Breast epithelium (tissue), 4 donors: ENCODE data around the gene DNPEP. TPM values are rescaled to one million over a fixed set of nuclear protein-coding genes. Genes with fewer than 3 reads are reported as not detected.

ENCODE experiments used
- DNase-seq, 2 donors: peaks; one replicate each; pipeline ENCODE4 v3.0.0-alpha.2; 2019; ENCODE audit warnings: low spot score in 2 of 2
- H3K27ac ChIP-seq, 2 donors: fragments of 200-600 bp; sonication (generic) in 1 of 2; one replicate each; pipeline ENCODE4 v1.5.1; 2016 to 2019; ENCODE audit warnings: mild to moderate bottlenecking in 1 of 2
- H3K27me3 ChIP-seq, 2 donors: fragments of 200-600 bp; sonication (generic) in 1 of 2; one replicate each; pipeline versions ENCODE4 v1.5.1 to v1.6.0; 2017 to 2019; ENCODE audit warnings: control low read depth in 1 of 2, mild to moderate bottlenecking in 1 of 2
- H3K36me3 ChIP-seq: fragments of 200-600 bp; one replicate; pipeline ENCODE4 v1.5.1; 2019
- H3K4me1 ChIP-seq, 2 donors: fragments of 200-600 bp; sonication (generic); one replicate each; pipeline ENCODE4 v1.5.1; 2016 to 2019; ENCODE audit warnings: control low read depth in 1 of 2
- H3K4me3 ChIP-seq, 3 donors: fragments of 200-600 bp; sonication (generic); 1 replicate in 2 of 3; 2 replicates in 1 of 3; pipeline ENCODE4 v1.5.1; 2016 to 2019; ENCODE audit warnings: mild to moderate bottlenecking in 3 of 3, moderate library complexity in 2 of 3
- H3K9me3 ChIP-seq, 2 donors: fragments of 200-600 bp; sonication (generic) in 1 of 2; one replicate each; pipeline ENCODE4 v1.5.1; 2016 to 2019; ENCODE audit warnings: control low read depth in 1 of 2
- CTCF ChIP-seq, 3 donors: fragments of 450-650 bp; IDR thresholded peaks; one replicate each; pipeline ENCODE4 v1.5.1; 2016 to 2017; ENCODE audit warnings: antibody characterized with exemption in 3 of 3, mild to moderate bottlenecking in 3 of 3, moderate library complexity in 3 of 3
- POLR2A ChIP-seq: fragments of 450-650 bp; IDR thresholded peaks from one replicate; pipeline ENCODE4 v1.6.1; 2016; ENCODE audit warnings: antibody characterized with exemption, mild to moderate bottlenecking, moderate library complexity
- POLR2AphosphoS5 ChIP-seq, 3 donors: sonication (generic); formaldehyde crosslinking; IDR thresholded peaks; one replicate each; pipeline ENCODE4 v1.6.1; 2017; ENCODE audit warnings: antibody characterized with exemption in 3 of 3
- intact Hi-C: fragments of 100-400 bp; cut with DNase I; formaldehyde crosslinking; loops from one replicate; pipeline ENCODE4 v1.15.1; 2023; ENCODE audit warnings: low total_unique reads
- total RNA-seq, 3 donors: library from RNA; depleted of rRNA; stranded (reverse); fragments of >200 nt; gene quantifications; one replicate each; pipeline ENCODE4 v1.1.0, GENCODE V29; 2016

Gene DNPEP
- total RNA-seq, 3 donors from 2014 or later: 49.8 to 81.9 (median 79.0) TPM

DNA sequence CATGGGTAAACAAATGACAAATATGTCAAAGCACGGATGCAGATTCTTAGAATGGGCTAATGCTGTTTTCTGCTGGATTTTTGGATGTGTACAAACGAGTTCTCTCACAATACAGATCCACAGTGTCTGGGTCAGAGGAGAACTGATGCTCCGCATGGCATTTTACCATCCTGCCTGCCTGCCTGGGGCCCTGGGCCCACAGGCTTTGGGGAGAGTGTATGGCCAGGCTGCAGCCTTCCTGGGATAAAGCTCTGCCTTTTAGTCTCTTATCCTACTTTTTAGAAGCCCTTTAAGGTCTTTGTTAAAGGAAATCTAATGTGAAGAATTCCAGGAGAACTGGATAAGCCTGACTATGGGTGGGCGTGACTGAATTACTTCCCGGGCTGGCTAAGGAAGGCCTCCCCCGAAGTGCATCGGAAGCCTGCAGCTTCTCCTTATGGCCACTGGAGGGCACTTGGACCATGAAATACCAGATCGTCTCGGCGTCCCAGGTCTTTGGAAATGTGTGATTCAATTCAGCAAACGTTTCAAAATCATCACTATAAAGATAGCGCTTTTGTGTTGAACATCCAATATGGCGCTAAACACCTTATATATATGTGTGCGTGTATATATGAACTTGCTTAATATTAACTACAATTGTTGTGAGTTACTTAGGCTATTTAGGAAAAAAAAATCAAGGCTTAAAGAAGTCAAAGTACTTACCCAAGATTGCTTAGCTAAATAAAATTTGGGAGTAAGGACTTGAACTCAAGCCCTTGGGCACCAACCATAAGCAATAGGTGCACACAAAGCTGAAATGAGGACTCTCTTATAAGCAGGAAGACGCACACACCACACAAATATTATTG is 15.2 kb upstream of the DNPEP start:
- no peaks in the 10 kb centered on the region for H3K9me3 ChIP-seq
- intact Hi-C loops: loop anchor here (10.0 kb wide), 1 partner anchor 122 kb away; no protein-coding TSS in a partner anchor
- H3K36me3 ChIP-seq: no peaks in the 10 kb centered on the region
- H3K27ac ChIP-seq: no peak overlapping the region
- peaks cover 0 to 5% of the 10 kb centered on the region in 2 donors for H3K4me1 ChIP-seq
- peak in 1 of 2 donors; percentile 64 for DNase-seq
- no peak overlapping the region for H3K4me3 ChIP-seq
- H3K27me3 ChIP-seq: no peaks in the 10 kb centered on the region
- no peak for TF ChIP-seq POLR2A
- TF ChIP-seq POLR2AphosphoS5 (IDR thresholded peaks at IDR 0.05): peak in 1 of 3 donors; percentile 29
- peak; percentile 76 to 89 (median 87) for TF ChIP-seq CTCF (IDR thresholded peaks at IDR 0.05)

DNA sequence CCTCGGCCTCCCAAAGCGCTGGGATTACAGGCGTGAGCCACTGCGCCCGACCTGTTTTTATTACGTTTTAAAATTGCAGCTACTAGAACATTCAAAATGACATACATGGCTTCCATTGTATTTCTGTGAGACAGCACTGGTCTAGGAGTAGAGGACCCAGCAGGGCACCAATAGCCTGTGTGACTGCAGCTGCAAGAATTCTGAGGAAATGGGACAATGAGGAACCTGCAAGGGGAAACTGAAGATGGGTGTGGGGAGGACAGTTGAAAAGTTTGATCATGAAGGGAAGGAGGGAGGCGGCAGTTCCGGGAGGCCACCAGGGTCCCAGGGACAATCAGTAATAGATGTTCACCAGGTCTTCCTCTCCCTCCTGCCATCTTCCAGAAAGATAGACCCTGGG is 13.9 kb upstream of the DNPEP start:
- no peak for DNase-seq
- Histone ChIP-seq H3K36me3 (no peaks in the 10 kb centered on the region), H3K27ac (no peak overlapping the region), H3K4me3 (no peak overlapping the region), H3K4me1 (peaks cover 0 to 5% of the 10 kb centered on the region in 2 donors), H3K9me3 (no peaks in the 10 kb centered on the region), H3K27me3 (no peaks in the 10 kb centered on the region)
- intact Hi-C loops: loop anchor here (10.0 kb wide), 1 partner anchor 123 kb away; no protein-coding TSS in a partner anchor
- TF ChIP-seq POLR2A (no peak), CTCF (IDR thresholded peaks at IDR 0.05) (no peak), POLR2AphosphoS5 (IDR thresholded peaks at IDR 0.05) (no peak)

GRCh38 chr2:219400562-219400961 is 12.8 kb upstream of the DNPEP start:
- TF ChIP-seq POLR2AphosphoS5 (IDR thresholded peaks at IDR 0.05): no peak
- Histone ChIP-seq H3K27me3 (no peaks in the 10 kb centered on the region), H3K9me3 (no peaks in the 10 kb centered on the region), H3K36me3 (no peaks in the 10 kb centered on the region), H3K27ac (no peak overlapping the region), H3K4me3 (no peak overlapping the region), H3K4me1 (peaks cover 0 to 5% of the 10 kb centered on the region in 2 donors)
- no peak for DNase-seq
- intact Hi-C loops: loop anchor here (10.0 kb wide), 1 partner anchor 124 kb away; no protein-coding TSS in a partner anchor

- H3K4me1 ChIP-seq: peaks cover 0 to 5% of the 10 kb centered on the region in 2 donors
- H3K27ac ChIP-seq: peak overlapping the region; percentile 42 to 59
- no peaks in the 10 kb centered on the region for H3K36me3 ChIP-seq
- TF ChIP-seq CTCF (IDR thresholded peaks at IDR 0.05) (no peak), POLR2A (no peak), POLR2AphosphoS5 (IDR thresholded peaks at IDR 0.05) (no peak)
- no peak for DNase-seq
- H3K9me3 ChIP-seq: no peaks in the 10 kb centered on the region
- no peak overlapping the region for H3K4me3 ChIP-seq
- H3K27me3 ChIP-seq: no peaks in the 10 kb centered on the region
- intact Hi-C loops: loop anchor here (10.0 kb wide), 1 partner anchor 125 kb away; no protein-coding TSS in a partner anchor
Measured at GRCh38 chr2:219399716-219400478, 12.2 kb upstream of the DNPEP start.

GRCh38 chr2:219398721-219399363 is 11.1 kb upstream of the DNPEP start:
- intact Hi-C loops: no loop called here
- no peaks in the 10 kb centered on the region for H3K27me3 ChIP-seq
- no peak for DNase-seq
- no peak overlapping the region for H3K4me3 ChIP-seq
- peaks cover 0 to 5% of the 10 kb centered on the region in 2 donors for H3K4me1 ChIP-seq
- H3K27ac ChIP-seq: peak overlapping the region; percentile 42 to 59
- no peaks in the 10 kb centered on the region for H3K9me3 ChIP-seq
- no peaks in the 10 kb centered on the region for H3K36me3 ChIP-seq
- TF ChIP-seq POLR2AphosphoS5 (IDR thresholded peaks at IDR 0.05) (no peak), CTCF (IDR thresholded peaks at IDR 0.05) (no peak), POLR2A (no peak)
